ENCODE data around the gene L3HYPDH.

- TF ChIP-seq, protein P1, sequence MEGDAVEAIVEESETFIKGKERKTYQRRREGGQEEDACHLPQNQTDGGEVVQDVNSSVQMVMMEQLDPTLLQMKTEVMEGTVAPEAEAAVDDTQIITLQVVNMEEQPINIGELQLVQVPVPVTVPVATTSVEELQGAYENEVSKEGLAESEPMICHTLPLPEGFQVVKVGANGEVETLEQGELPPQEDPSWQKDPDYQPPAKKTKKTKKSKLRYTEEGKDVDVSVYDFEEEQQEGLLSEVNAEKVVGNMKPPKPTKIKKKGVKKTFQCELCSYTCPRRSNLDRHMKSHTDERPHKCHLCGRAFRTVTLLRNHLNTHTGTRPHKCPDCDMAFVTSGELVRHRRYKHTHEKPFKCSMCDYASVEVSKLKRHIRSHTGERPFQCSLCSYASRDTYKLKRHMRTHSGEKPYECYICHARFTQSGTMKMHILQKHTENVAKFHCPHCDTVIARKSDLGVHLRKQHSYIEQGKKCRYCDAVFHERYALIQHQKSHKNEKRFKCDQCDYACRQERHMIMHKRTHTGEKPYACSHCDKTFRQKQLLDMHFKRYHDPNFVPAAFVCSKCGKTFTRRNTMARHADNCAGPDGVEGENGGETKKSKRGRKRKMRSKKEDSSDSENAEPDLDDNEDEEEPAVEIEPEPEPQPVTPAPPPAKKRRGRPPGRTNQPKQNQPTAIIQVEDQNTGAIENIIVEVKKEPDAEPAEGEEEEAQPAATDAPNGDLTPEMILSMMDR (conservative IDR thresholded peaks at IDR 0.05 in 1 of 2, IDR thresholded peaks at IDR 0.05 in 1 of 2; ENCODE audit: extremely low read depth in 1 of 2, insufficient read depth in 1 of 2, low read depth in 1 of 2, low read length in 2 of 2), result no peak
- no peak for TF ChIP-seq EZH2 (IDR thresholded peaks at IDR 0.05; ENCODE audit: borderline replicate concordance, low read length)
These were observed 48.2 kb downstream of the L3HYPDH start for GRCh38 chr14:59435987-59436386.

All from mammary epithelial cell (primary cell).